ENCODE measurements around the gene KLHL29.

The KLHL29 gene

GRCh38 chr2:23640711-23641110 is 255.7 kb downstream of the KLHL29 start:
- DNase-seq (ENCODE audit: low read depth) = no peak
- H3K4me3 ChIP-seq (ENCODE audit: low read depth, low read length) = no peak overlapping the region
- TF ChIP-seq POLR2A (IDR thresholded peaks at IDR 0.05; ENCODE audit: extremely low read depth, insufficient read length) (no peak), MAX (IDR thresholded peaks at IDR 0.05; ENCODE audit: low read depth, low read length) (no peak), MYC (IDR thresholded peaks at IDR 0.05; ENCODE audit: low read depth, low read length) (no peak), CTCF (IDR thresholded peaks at IDR 0.05; ENCODE audit: low read depth, low read length) (no peak)

- TF ChIP-seq MYC (IDR thresholded peaks at IDR 0.05; ENCODE audit: low read depth, low read length) (no peak), MAX (IDR thresholded peaks at IDR 0.05; ENCODE audit: low read depth, low read length) (no peak), POLR2A (IDR thresholded peaks at IDR 0.05; ENCODE audit: extremely low read depth, insufficient read length) (no peak), CTCF (IDR thresholded peaks at IDR 0.05; ENCODE audit: low read depth, low read length) (no peak)
- H3K4me3 ChIP-seq (ENCODE audit: low read depth, low read length) = no peak overlapping the region
- no peak for DNase-seq (ENCODE audit: low read depth)
These were observed 257.5 kb downstream of the KLHL29 start for GRCh38 chr2:23642516-23642915.

- TF ChIP-seq CTCF (IDR thresholded peaks at IDR 0.05; ENCODE audit: low read depth, low read length) (no peak), MYC (IDR thresholded peaks at IDR 0.05; ENCODE audit: low read depth, low read length) (no peak), POLR2A (IDR thresholded peaks at IDR 0.05; ENCODE audit: extremely low read depth, insufficient read length) (no peak), MAX (IDR thresholded peaks at IDR 0.05; ENCODE audit: low read depth, low read length) (no peak)
- no peak overlapping the region for H3K4me3 ChIP-seq (ENCODE audit: low read depth, low read length)
- no peak for DNase-seq (ENCODE audit: low read depth)
These were observed 260.3 kb downstream of the KLHL29 start for GRCh38 chr2:23645230-23645808.

- no peak overlapping the region for H3K4me3 ChIP-seq (ENCODE audit: low read depth, low read length)
- TF ChIP-seq POLR2A (IDR thresholded peaks at IDR 0.05; ENCODE audit: extremely low read depth, insufficient read length) (no peak), MYC (IDR thresholded peaks at IDR 0.05; ENCODE audit: low read depth, low read length) (no peak), MAX (IDR thresholded peaks at IDR 0.05; ENCODE audit: low read depth, low read length) (no peak), CTCF (IDR thresholded peaks at IDR 0.05; ENCODE audit: low read depth, low read length) (no peak)
- no peak for DNase-seq (ENCODE audit: low read depth)
These were observed 262.6 kb downstream of the KLHL29 start for GRCh38 chr2:23647563-23647962.

- DNase-seq (ENCODE audit: low read depth) = no peak
- TF ChIP-seq POLR2A (IDR thresholded peaks at IDR 0.05; ENCODE audit: extremely low read depth, insufficient read length) (no peak), MYC (IDR thresholded peaks at IDR 0.05; ENCODE audit: low read depth, low read length) (no peak), CTCF (IDR thresholded peaks at IDR 0.05; ENCODE audit: low read depth, low read length) (no peak), MAX (IDR thresholded peaks at IDR 0.05; ENCODE audit: low read depth, low read length) (no peak)
- H3K4me3 ChIP-seq (ENCODE audit: low read depth, low read length) = no peak overlapping the region
These were observed 264.3 kb downstream of the KLHL29 start for GRCh38 chr2:23649303-23649702.

Measured in NB4 (cell line).